ENCODE results near the gene LYRM2.

LYRM2 gene

GRCh38 chr6:89596056-89596455, 42.5 kb downstream of the LYRM2 start:
- DNase-seq (ENCODE audit: low spot score), result no peak
- FAIRE-seq, result no peak

- DNase-seq (ENCODE audit: low spot score) (no peak), FAIRE-seq (no peak)
Measured at GRCh38 chr6:89591745-89592144, 46.8 kb downstream of the LYRM2 start.

GRCh38 chr6:89590133-89590532, 48.4 kb downstream of the LYRM2 start:
- FAIRE-seq (no peak), DNase-seq (ENCODE audit: low spot score) (no peak)

- FAIRE-seq, result no peak
- DNase-seq (ENCODE audit: low spot score), result no peak
Measured at GRCh38 chr6:89589297-89590025, 49.1 kb downstream of the LYRM2 start.

- FAIRE-seq (no peak), DNase-seq (ENCODE audit: low spot score) (no peak)
Measured at GRCh38 chr6:89585154-89585553, 53.4 kb downstream of the LYRM2 start.

GRCh38 chr6:89584539-89584938, 54.0 kb downstream of the LYRM2 start:
- no peak for FAIRE-seq

GRCh38 chr6:89583559-89583958, 55.0 kb downstream of the LYRM2 start:
- no peak for FAIRE-seq
- no peak for DNase-seq (ENCODE audit: low spot score)

More at GRCh38 chr6:89584539-89584938, 54.0 kb downstream of the LYRM2 start:
- DNase-seq (ENCODE audit: low spot score), result no peak

GRCh38 chr6:89582669-89583325, 55.8 kb downstream of the LYRM2 start:
- DNase-seq (ENCODE audit: low spot score) (no peak), FAIRE-seq (no peak)

GRCh38 chr6:89581689-89582088, 56.9 kb downstream of the LYRM2 start:
- FAIRE-seq (no peak), DNase-seq (ENCODE audit: low spot score) (no peak)

- FAIRE-seq (no peak), DNase-seq (ENCODE audit: low spot score) (no peak)
Measured at GRCh38 chr6:89580997-89581666, 57.4 kb downstream of the LYRM2 start.

- FAIRE-seq (no peak), DNase-seq (ENCODE audit: low spot score) (no peak)
Measured at GRCh38 chr6:89575562-89575960, 63.0 kb downstream of the LYRM2 start.

GRCh38 chr6:89574910-89575561, 63.5 kb downstream of the LYRM2 start:
- FAIRE-seq (no peak), DNase-seq (ENCODE audit: low spot score) (no peak)

- FAIRE-seq (no peak), DNase-seq (ENCODE audit: low spot score) (no peak)
Measured at GRCh38 chr6:89567630-89568390, 70.7 kb downstream of the LYRM2 start.

- FAIRE-seq, result no peak
- DNase-seq (ENCODE audit: low spot score), result no peak
Measured at GRCh38 chr6:89566930-89567629, 71.5 kb downstream of the LYRM2 start.

GRCh38 chr6:89566008-89566800, 72.3 kb downstream of the LYRM2 start:
- FAIRE-seq, result no peak
- DNase-seq (ENCODE audit: low spot score), result no peak

- DNase-seq (ENCODE audit: low spot score), result no peak
- FAIRE-seq, result no peak
Measured at GRCh38 chr6:89564752-89565427, 73.7 kb downstream of the LYRM2 start.

- no peak for FAIRE-seq
- DNase-seq (ENCODE audit: low spot score), result no peak
Measured at GRCh38 chr6:89563866-89564265, 74.7 kb downstream of the LYRM2 start.

GRCh38 chr6:89562093-89562973, 76.2 kb downstream of the LYRM2 start:
- no peak for DNase-seq (ENCODE audit: low spot score)
- FAIRE-seq, result no peak

All from RCC 7860 (cell line).